GM19395 (cell line): ENCODE results near the gene UBE2M.
"Not testable (repeated sequence)": the region's sequence is repeated elsewhere in the genome, so short reads cannot be mapped to it uniquely, and the experiment has no call there.

Source experiments
- ATAC-seq: cut with Tn5 transposase; IDR thresholded peaks from one replicate; pipeline ENCODE4 v1.9.1; 2021; ENCODE audit warnings: mild to moderate bottlenecking, moderate library complexity; ENCODE audit not compliant: unreplicated experiment

The UBE2M gene

GRCh38 chr19:58558066-58558622 lies at the start of gene UBE2M:
Gene UBE2M (minus strand): TSS chr19:58558611. CDS start chr19:58558381, 230 bp downstream.
- no peak for ATAC-seq

GRCh38 chr19:58607213-58607612 lies 48.8 kb upstream of the UBE2M start:
- not testable (repeated sequence) for ATAC-seq

- ATAC-seq, result not testable (repeated sequence)
Observed at GRCh38 chr19:58606251-58606896, 48.0 kb upstream of the UBE2M start.

- no peak for ATAC-seq
Observed at GRCh38 chr19:58586133-58586765, 27.8 kb upstream of the UBE2M start.

GRCh38 chr19:58585442-58586132 lies 27.2 kb upstream of the UBE2M start:
- no peak for ATAC-seq

- no peak for ATAC-seq
Observed at GRCh38 chr19:58584498-58585441, 26.4 kb upstream of the UBE2M start.

- no peak for ATAC-seq
Observed at GRCh38 chr19:58582985-58583384, 24.6 kb upstream of the UBE2M start.

- ATAC-seq, result peak; percentile 64
Observed at GRCh38 chr19:58581227-58582141, 23.1 kb upstream of the UBE2M start.

GRCh38 chr19:58579473-58580142 lies 21.2 kb upstream of the UBE2M start:
- no peak for ATAC-seq

- no peak for ATAC-seq
Observed at GRCh38 chr19:58578012-58578925, 19.9 kb upstream of the UBE2M start.

- not testable (repeated sequence) for ATAC-seq
Observed at GRCh38 chr19:58577581-58577980, 19.2 kb upstream of the UBE2M start.

GRCh38 chr19:58575183-58576041 lies 17.0 kb upstream of the UBE2M start:
- ATAC-seq, result peak; percentile 47

- no peak for ATAC-seq
Observed at GRCh38 chr19:58573658-58574164, 15.3 kb upstream of the UBE2M start.

- ATAC-seq, result peak; percentile 61
Observed at GRCh38 chr19:58572818-58573657, 14.6 kb upstream of the UBE2M start, which contains the start of gene MZF1. Gene MZF1 (minus strand): TSS chr19:58573335. CDS start chr19:58571389, 1,946 bp downstream.

GRCh38 chr19:58572026-58572817 lies 13.8 kb upstream of the UBE2M start:
- ATAC-seq, result no peak
